GM19238 (cell line): ENCODE results near the gene PDE6H.

Experiments
- DNase-seq: peaks from one replicate; pipeline ENCODE4 v3.0.0; 2011; ENCODE audit warnings: low spot score; ENCODE audit not compliant: insufficient read length

PDE6H gene

GRCh38 chr12:14951851-14952250 is 21.0 kb upstream of the PDE6H start:
- DNase-seq = no peak

DNA sequence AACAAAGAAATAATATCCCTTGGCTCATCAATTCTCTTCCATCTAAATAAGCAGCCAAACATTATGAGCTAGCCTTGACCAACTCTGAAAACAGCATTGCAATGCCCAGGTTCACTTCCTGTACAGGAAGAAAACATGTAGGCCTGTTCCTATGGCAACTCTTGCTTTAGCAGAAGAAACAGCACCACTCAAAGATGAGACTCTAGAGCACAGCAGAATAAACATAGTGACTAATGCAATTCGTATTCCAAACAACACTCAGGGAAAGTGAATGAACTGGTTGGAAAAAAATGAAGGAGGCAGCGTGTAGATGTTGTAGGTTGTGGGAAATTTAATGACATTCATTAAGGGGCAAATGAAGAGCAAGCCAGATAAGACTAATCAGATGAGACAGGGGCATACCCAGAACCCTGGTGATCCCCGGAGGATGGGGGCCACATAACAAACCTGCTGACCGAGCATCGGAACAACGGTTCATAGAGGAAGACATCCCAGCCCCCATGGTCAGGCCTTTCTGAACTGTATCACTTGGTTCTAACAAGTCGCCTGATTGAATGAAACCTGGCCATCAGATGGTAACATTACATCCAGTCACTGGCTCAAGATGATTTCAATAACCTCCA is 20.4 kb upstream of the PDE6H start:
- no peak for DNase-seq

DNA sequence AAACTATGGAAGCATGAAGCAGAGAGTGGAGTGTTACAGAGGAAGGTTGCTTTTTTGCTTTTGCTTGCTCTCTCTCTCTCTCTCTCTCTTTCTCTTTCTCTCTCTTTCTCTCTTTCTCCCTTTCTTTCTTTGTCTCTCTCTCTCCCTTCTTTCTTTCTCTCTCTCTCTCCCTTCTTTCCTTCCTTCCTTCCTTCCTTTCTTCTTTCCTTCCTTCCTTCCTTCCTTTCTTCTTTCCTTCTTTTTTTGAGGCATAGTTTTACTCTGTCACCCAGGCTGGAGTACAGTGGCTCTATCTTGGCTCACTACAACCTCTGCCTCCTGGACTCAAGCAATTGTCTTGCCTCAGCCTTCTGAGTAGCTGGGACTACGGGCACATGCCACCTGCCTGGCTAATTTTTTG is 19.1 kb upstream of the PDE6H start:
- no peak for DNase-seq

DNA sequence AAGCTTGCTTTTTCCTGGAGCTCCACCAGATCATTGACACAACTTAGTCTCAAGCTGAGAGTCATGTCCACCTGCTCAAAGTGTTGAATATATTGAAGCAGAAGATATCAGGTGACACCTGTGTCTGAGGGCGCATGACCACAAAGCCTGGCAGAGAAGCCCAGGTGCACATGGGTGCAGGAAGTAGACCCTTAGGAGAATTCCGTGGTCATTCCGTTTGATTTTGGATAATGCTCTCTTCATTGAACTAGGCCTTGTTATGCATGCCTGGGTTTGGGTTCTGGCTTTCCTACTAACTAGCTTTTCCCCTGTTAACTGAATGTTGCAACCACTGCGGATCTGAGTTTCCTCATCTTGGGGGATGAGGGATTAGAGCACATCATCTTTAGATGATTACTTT is 18.6 kb upstream of the PDE6H start:
- DNase-seq = no peak

- DNase-seq = no peak
Observed at GRCh38 chr12:14956024-14956891, 16.6 kb upstream of the PDE6H start.

GRCh38 chr12:14956905-14957304 is 15.9 kb upstream of the PDE6H start:
- no peak for DNase-seq

- DNase-seq = no peak
Observed at GRCh38 chr12:14957551-14958168, 15.2 kb upstream of the PDE6H start.

DNA sequence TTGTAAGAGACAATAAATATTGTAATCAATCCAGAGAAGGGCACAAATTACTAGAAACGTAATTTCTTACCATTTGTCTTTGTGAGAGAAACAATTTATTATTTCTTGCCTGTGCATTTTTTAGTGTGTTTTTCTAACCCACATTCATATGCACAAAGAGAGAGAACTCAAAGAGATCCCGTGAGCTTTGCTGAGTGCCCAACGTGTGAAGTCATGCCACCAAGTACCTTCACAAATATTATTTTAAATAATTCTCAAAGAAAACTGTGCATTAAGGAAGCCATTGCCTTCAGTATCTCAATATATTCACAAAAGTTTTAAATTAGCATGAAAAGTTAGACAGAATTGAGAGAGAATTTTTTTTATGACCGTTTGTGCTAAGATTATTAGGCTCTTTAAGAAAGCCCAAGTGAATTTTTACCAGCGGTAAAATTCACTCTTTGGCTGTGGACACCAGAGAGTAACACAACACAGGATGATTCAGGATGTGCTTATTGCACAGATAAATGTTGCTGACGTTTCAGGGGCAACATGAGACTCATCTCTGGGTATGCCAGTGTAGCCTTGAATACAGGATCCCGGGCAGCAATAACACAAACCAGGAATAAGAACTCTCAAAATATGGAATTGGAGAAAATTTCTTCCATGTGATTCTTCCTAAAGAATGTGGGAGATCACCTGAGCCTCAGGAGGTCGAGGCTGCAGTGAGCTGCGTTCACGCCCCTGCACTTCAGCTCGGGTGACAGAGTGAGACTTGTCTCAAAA is 14.3 kb upstream of the PDE6H start:
- no peak for DNase-seq

- no peak for DNase-seq
Observed at GRCh38 chr12:14959126-14959440, 13.8 kb upstream of the PDE6H start.

- DNase-seq = no peak
Observed at GRCh38 chr12:14959463-14959862, 13.4 kb upstream of the PDE6H start.

- DNase-seq = no peak
Observed at GRCh38 chr12:14959916-14960496, 12.8 kb upstream of the PDE6H start.

GRCh38 chr12:14960548-14961465 is 12.0 kb upstream of the PDE6H start:
- DNase-seq = no peak

DNA sequence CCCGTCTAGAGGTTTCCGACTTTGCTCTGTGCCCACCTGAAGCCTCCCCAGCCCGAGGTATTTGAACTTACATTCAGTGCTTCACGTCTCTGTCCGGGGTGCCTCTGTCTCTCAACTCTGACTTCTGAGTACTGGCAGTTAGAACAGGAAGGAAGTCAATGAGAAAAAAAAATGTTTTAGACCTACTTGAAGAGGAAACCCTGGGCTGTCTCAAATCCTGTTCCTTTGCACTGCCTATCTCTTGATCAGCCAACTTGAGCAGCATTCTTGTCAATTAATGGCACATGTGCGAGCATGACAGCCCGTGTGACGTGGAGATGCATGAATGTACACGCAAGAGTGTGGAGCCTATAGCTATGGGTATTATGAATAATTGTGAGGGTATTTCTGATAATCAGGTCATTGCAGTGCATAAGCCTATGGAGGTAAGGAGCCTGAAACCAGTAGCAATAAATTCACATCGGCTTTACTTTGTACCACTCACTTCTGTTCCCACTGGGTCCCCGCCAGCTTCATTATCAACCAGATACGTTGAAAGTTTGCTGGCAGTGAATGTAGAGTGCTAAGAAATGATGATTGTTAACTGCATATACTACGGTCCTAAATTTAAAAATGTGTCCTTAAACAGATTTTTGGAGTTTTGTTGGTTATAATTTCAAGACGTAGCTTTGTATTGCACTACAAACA is 11.2 kb upstream of the PDE6H start, which contains the start of gene ARHGDIB:
Gene ARHGDIB, minus strand, starts transcription at position 136 of the 687 bp plus-strand sequence. CDS start 10,889 bp downstream, outside the sequence.
- DNase-seq = no peak

- DNase-seq = no peak
Observed at GRCh38 chr12:14962153-14962539, 10.7 kb upstream of the PDE6H start.

GRCh38 chr12:14962797-14963196 is 10.0 kb upstream of the PDE6H start:
- no peak for DNase-seq

DNA sequence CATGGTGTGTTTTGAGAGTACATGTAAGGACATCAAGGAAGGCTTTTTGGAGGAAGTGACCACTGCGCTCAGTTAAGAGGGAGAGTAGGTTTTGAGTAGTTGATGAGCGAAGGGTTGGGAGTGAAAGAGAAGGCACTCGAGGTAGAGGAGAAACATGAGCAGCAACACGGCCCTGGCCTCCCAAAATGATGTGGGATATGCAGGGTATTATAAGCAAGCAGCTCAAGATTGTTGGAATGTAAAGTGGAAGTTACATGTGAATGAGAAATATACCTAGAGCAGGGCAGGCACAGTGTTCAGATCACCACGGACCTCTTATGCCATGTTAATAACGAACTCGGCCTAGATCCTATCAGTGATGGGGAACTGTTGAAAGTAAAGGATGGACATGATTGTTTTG is 9.3 kb upstream of the PDE6H start:
- no peak for DNase-seq

DNA sequence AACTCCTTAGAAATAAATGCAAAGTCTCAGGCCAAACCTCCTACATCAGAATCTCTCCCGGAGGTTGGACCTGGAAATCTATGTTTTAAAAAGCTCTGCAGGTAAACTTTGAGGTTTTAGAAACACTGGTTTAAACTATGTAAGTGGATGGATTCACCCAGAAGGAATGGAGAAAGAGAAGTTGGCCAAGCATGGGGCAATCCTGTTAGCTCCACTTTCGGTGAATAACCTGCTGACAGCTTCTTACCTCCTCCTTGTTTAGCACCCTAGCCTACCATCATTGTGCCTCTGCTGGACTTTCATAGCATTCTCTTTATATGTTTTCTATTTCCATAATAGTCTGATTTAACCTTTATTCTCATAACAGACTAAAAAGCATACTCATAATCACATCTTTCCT is 8.4 kb upstream of the PDE6H start:
- no peak for DNase-seq

DNA sequence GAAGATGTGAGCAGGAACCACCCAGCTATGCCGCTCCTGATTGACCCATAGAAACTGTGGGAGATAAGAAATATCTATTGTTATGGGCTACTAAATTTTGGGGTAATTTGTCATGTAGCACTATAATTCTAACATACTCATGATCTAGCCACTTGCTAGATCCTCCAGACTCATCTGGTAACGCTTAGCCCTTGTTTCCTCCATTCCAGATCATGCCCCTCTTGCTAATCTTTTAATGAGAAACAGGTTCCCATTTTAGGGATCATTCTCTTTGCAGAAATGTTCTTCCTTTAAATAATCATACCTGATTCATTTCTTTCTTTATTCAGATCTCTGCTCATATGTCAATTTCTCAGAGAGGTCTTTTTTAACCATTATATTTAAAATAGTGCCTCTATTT is 7.6 kb upstream of the PDE6H start:
- no peak for DNase-seq

DNA sequence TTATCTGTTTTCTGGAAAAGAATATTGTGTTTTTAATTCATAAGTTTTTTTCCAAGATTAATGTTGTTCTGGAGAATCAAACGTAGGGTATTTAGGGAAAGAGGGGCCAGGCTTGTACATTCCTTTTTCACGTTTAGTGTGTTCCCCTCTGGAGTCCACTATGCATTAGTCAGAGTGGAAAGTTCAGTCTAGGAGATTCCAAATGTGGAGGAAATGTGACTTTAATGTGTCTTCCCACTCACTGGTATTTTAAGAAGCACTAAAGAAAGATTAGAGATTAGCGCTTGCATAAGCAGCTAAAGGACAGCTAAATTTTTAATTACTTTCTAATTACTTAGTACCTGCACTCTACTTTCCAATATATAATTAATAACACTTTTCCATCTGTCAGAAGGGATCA is 4.4 kb upstream of the PDE6H start:
- no peak for DNase-seq

- DNase-seq = no peak
Observed at GRCh38 chr12:14970473-14970872, 2.4 kb upstream of the PDE6H start.
